GM10248 (cell line): Measurements from ENCODE around the gene SREBF2.
"Not testable (repeated sequence)": the region's sequence is repeated elsewhere in the genome, so short reads cannot be mapped to it uniquely, and the experiment has no call there.

ENCODE experiments used
- CTCF ChIA-PET: fragments of 300-600 bp; sonication (Branson Sonifier 250); formaldehyde crosslinking; extraction: SDS; loops from one replicate; lab custom pipeline; 2021; ENCODE audit warnings: antibody characterized with exemption; lab: Yijun Ruan, JAX
- POLR2A ChIA-PET: fragments of 350-650 bp; sonication (Branson Sonifier 250); formaldehyde crosslinking; extraction: SDS; loops from one replicate; lab custom pipeline; 2020; ENCODE audit warnings: antibody characterized with exemption; lab: Yijun Ruan, JAX
- DNase-seq: peaks from one replicate; pipeline ENCODE4 v3.0.0; 2012; ENCODE audit errors: extremely low spot score
- TF ChIP-seq, protein P1 (sequence below): IDR thresholded peaks from 2 replicates; pipeline ENCODE4 v1.5.1; 2012; ENCODE audit warnings: mild to moderate bottlenecking, low read depth; ENCODE audit errors: extremely low read depth, missing control alignments, control extremely low read depth

Gene SREBF2

GRCh38 chr22:41868556-41868955, 35.7 kb downstream of the SREBF2 start:
- TF ChIP-seq, protein P1, sequence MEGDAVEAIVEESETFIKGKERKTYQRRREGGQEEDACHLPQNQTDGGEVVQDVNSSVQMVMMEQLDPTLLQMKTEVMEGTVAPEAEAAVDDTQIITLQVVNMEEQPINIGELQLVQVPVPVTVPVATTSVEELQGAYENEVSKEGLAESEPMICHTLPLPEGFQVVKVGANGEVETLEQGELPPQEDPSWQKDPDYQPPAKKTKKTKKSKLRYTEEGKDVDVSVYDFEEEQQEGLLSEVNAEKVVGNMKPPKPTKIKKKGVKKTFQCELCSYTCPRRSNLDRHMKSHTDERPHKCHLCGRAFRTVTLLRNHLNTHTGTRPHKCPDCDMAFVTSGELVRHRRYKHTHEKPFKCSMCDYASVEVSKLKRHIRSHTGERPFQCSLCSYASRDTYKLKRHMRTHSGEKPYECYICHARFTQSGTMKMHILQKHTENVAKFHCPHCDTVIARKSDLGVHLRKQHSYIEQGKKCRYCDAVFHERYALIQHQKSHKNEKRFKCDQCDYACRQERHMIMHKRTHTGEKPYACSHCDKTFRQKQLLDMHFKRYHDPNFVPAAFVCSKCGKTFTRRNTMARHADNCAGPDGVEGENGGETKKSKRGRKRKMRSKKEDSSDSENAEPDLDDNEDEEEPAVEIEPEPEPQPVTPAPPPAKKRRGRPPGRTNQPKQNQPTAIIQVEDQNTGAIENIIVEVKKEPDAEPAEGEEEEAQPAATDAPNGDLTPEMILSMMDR = no peak
- ChIA-PET POLR2A (no interaction called here), CTCF (interaction anchor here (1.4 kb wide), 2 partner anchors 13 to 17 kb away, joined by 3 to 4 read pairs; no protein-coding TSS in a partner anchor)
- DNase-seq = no peak

DNA sequence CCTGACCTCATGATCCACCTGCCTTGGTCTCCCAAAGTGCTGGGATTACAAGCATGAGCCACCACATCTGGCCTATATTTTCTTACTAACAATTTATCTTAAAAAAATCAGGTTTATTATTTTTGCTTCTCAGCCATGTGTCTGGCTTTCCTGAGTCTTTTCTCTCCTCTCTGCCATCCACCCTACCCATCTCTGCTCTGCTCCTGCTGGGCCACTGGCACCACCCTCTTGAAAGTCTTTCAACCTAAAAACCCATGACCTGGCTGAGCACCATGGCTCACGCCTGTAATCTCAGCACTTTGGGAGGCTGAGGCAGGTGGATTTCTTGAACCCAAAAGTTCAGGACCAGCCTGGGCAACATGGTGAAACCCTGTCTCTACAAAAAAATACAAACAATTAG, 37.2 kb downstream of the SREBF2 start:
- ChIA-PET CTCF (interaction anchor here (0.8 to 1.5 kb wide), 4 partner anchors 13 to 71 kb away, joined by 3 to 5 read pairs (median 3); no protein-coding TSS in a partner anchor), POLR2A (interaction anchor here (1.2 kb wide), 1 partner anchor 11 kb away, joined by 12 read pairs; no protein-coding TSS in a partner anchor)
- not testable (repeated sequence) for DNase-seq

GRCh38 chr22:41870786-41871185, 37.9 kb downstream of the SREBF2 start:
- ChIA-PET CTCF (interaction anchor here (0.8 to 2.8 kb wide), 5 partner anchors 8 to 70 kb away, joined by 3 to 14 read pairs (median 3); no protein-coding TSS in a partner anchor), POLR2A (interaction anchor here (3.1 kb wide), 1 partner anchor 8 kb away, joined by 20 read pairs; no protein-coding TSS in a partner anchor)
- TF ChIP-seq, protein P1 = no peak
- DNase-seq = no peak

DNA sequence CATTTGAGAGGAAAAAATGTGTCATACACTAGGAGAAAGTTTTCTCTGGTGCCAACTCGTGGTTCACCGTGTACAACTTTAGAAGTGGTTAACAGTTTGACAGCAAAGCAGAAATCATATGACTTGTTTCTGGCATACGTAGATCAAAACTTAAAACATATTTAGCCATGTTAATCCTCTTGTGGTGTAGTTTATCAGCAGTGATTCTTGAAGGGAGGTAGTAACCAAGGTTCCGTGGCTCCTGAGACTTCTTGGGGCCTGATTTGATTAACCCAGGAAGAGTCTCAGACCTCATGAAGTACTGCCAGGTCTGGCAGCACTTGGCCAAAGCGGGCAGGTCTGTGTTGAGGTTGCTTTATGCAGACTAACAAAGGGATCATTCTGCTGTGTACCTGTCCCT, 40.5 kb downstream of the SREBF2 start:
- TF ChIP-seq, protein P1 = no peak
- ChIA-PET POLR2A (interaction anchor here (3.1 kb wide), 1 partner anchor 10 kb away, joined by 20 read pairs; no protein-coding TSS in a partner anchor), CTCF (interaction anchor here (2.1 to 2.8 kb wide), 2 partner anchors 8 to 11 kb away, joined by 9 to 14 read pairs; no protein-coding TSS in a partner anchor)
- no peak for DNase-seq

- no peak for DNase-seq
- TF ChIP-seq, protein P1 = no peak
- ChIA-PET POLR2A (no interaction called here), CTCF (interaction anchor here (1.2 to 1.4 kb wide), 2 partner anchors 12 to 177 kb away, joined by 3 to 4 read pairs; no protein-coding TSS in a partner anchor)
Observed at GRCh38 chr22:41874090-41874489, 41.2 kb downstream of the SREBF2 start.

DNA sequence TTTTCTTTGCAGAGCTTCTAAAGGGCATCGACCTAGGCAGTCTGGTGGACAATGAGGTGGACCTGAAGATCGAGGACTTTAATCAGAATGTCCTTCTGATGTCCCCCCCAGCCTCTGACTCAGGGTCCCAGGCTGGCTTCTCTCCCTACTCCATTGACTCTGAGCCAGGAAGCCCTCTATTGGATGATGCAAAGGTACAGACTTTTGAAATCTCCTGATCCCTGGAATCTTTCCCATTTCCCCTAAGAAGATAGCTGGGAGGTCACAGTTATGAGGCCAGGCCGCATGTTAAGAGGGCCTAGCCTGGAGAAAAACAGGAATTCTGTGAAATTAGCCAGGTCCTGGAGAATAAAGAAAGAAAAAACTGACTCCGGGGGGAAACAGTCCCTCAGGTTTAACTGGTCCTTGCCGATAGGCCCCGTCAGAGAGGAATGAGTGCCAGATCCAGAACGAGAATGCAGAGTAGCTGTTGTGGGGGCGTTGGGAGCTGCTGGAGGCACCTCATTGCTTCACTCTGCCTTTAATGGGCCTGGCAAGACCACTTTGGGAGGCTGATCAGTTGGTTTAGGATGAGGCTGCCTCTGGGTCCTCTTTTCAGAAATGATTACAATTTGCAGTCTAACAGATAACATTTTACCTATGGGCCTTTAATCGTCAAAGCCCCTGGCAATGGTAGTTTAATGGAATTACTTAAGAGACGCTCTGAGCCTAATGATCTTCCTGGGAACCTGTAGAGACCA, 42.8 kb downstream of the SREBF2 start:
- POLR2A ChIA-PET = no interaction called here

More for the DNA sequence above, 42.8 kb downstream of the SREBF2 start:
- TF ChIP-seq, protein P1 = no peak
- no peak for DNase-seq
- CTCF ChIA-PET = interaction anchor here (1.0 kb wide), 1 partner anchor 129 kb away, joined by 3 read pairs; no protein-coding TSS in a partner anchor
